RWPE2 (cell line): ENCODE data around the gene NLRP1.

ENCODE experiments used
- ATAC-seq: fragments of 200-7000 bp; cut with Tn5 transposase; 3 replicates; pipeline ENCODE4 v1.9.1; 2021; ENCODE audit warnings: low read depth
- DNase-seq: peaks from one replicate; pipeline ENCODE4 v3.0.0-alpha.2; 2020; ENCODE audit warnings: low spot score
- H3K27ac ChIP-seq: fragments of 450-650 bp; 2 replicates; pipeline ENCODE4 v1.5.1; 2017; ENCODE audit warnings: mild to moderate bottlenecking; ENCODE audit not compliant: poor library complexity, severe bottlenecking
- H3K27me3 ChIP-seq: fragments of 250-450 bp; sonication (Bioruptor Pico); 2 replicates; pipeline ENCODE4 v1.5.1; 2021; ENCODE audit warnings: mild to moderate bottlenecking, moderate library complexity; ENCODE audit not compliant: insufficient read depth, poor library complexity, severe bottlenecking
- H3K36me3 ChIP-seq: fragments of 250-450 bp; sonication (Bioruptor Pico); 2 replicates; pipeline ENCODE4 v1.5.1; 2020; ENCODE audit warnings: low read depth, mild to moderate bottlenecking, moderate library complexity
- H3K4me1 ChIP-seq: fragments of 250-450 bp; sonication (Bioruptor Pico); 2 replicates; pipeline ENCODE4 v1.5.1; 2021; ENCODE audit warnings: mild to moderate bottlenecking, moderate library complexity; ENCODE audit not compliant: insufficient read depth, poor library complexity, severe bottlenecking
- H3K4me3 ChIP-seq: fragments of 250-450 bp; sonication (Bioruptor Pico); 2 replicates; pipeline ENCODE4 v1.5.1; 2021; ENCODE audit warnings: mild to moderate bottlenecking, moderate library complexity; ENCODE audit not compliant: severe bottlenecking
- H3K9me3 ChIP-seq: fragments of 250-450 bp; sonication (Bioruptor Pico); 2 replicates; pipeline ENCODE4 v1.5.1; 2021; ENCODE audit warnings: mild to moderate bottlenecking, moderate library complexity; ENCODE audit not compliant: severe bottlenecking
- CTCF ChIP-seq: fragments of 450-650 bp; IDR thresholded peaks from one replicate; pipeline ENCODE4 v1.5.1; 2017; ENCODE audit warnings: mild to moderate bottlenecking, moderate library complexity; ENCODE audit not compliant: poor library complexity, severe bottlenecking

NLRP1 gene

GRCh38 chr17:5508810-5509209 lies 75.5 kb downstream of the NLRP1 start:
- peaks cover 4% of the 10 kb centered on the region; the same call in 1 of the 2 replicates for H3K36me3 ChIP-seq
- no peaks in the 10 kb centered on the region for H3K9me3 ChIP-seq
- H3K27ac ChIP-seq = no peak overlapping the region
- peak; percentile 25; the same call in 1 of the 3 replicates for ATAC-seq
- no peaks in the 10 kb centered on the region for H3K4me1 ChIP-seq
- H3K4me3 ChIP-seq = no peak overlapping the region
- no peak for DNase-seq
- no peak for TF ChIP-seq CTCF
- H3K27me3 ChIP-seq = no peaks in the 10 kb centered on the region

GRCh38 chr17:5506307-5506706 lies 78.0 kb downstream of the NLRP1 start:
- ATAC-seq (no peak), DNase-seq (no peak)
- H3K36me3 ChIP-seq = peaks cover 4% of the 10 kb centered on the region; the same call in 1 of the 2 replicates
- H3K27me3 ChIP-seq = no peaks in the 10 kb centered on the region
- H3K4me3 ChIP-seq = no peak overlapping the region
- no peak for TF ChIP-seq CTCF
- no peaks in the 10 kb centered on the region for H3K4me1 ChIP-seq
- H3K9me3 ChIP-seq = no peaks in the 10 kb centered on the region
- no peak overlapping the region for H3K27ac ChIP-seq

GRCh38 chr17:5502552-5502951 lies 81.8 kb downstream of the NLRP1 start:
- TF ChIP-seq CTCF = no peak
- H3K27ac ChIP-seq = no peak overlapping the region
- ATAC-seq = no peak

GRCh38 chr17:5501685-5502084 lies 82.6 kb downstream of the NLRP1 start:
- DNase-seq (no peak), ATAC-seq (no peak)
- Histone ChIP-seq H3K27me3 (no peaks in the 10 kb centered on the region), H3K4me3 (no peak overlapping the region), H3K4me1 (no peaks in the 10 kb centered on the region), H3K9me3 (no peaks in the 10 kb centered on the region), H3K27ac (no peak overlapping the region), H3K36me3 (no peaks in the 10 kb centered on the region)
- TF ChIP-seq CTCF = no peak

More at GRCh38 chr17:5502552-5502951, 81.8 kb downstream of the NLRP1 start:
- Histone ChIP-seq H3K36me3 (peaks cover 4% of the 10 kb centered on the region; the same call in 1 of the 2 replicates), H3K9me3 (no peaks in the 10 kb centered on the region), H3K27me3 (no peaks in the 10 kb centered on the region), H3K4me1 (no peaks in the 10 kb centered on the region), H3K4me3 (no peak overlapping the region)
- no peak for DNase-seq

GRCh38 chr17:5500589-5501391 lies 83.5 kb downstream of the NLRP1 start:
- Histone ChIP-seq H3K27me3 (no peaks in the 10 kb centered on the region), H3K36me3 (no peaks in the 10 kb centered on the region), H3K27ac (no peak overlapping the region), H3K4me1 (no peaks in the 10 kb centered on the region), H3K4me3 (peak overlapping the region; percentile 30), H3K9me3 (no peaks in the 10 kb centered on the region)
- TF ChIP-seq CTCF = no peak
- DNase-seq = no peak
- ATAC-seq = peak; percentile 75
